NCI-H748 treated with DMSO at 0.1 percent for 48 hours (cell line): Measurements from ENCODE around the gene HPSE2.

Experiments
- DNase-seq: peaks from one replicate; lab custom pipeline; 2025; lab: John Stamatoyannopoulos, UW

Gene HPSE2

DNA sequence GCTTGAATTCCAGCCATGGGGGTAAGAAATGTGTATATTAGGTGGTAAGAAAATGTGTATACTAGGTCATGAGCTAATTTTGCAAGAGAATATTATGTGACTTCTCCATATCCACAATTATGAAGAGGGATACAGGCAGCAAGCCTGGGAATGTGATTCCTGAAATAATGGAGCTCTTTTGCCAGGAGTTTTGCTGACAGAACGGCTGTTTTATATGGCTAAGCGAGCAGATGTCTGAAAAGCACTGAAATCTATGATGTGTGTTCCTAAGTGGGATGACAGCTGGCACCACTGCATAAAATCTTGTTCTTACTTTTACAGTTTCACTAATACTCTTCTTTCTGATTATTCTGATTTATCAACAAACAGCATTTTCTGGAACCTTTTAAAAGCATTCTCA lies 402.9 kb downstream of the HPSE2 start:
- no peak for DNase-seq

DNA sequence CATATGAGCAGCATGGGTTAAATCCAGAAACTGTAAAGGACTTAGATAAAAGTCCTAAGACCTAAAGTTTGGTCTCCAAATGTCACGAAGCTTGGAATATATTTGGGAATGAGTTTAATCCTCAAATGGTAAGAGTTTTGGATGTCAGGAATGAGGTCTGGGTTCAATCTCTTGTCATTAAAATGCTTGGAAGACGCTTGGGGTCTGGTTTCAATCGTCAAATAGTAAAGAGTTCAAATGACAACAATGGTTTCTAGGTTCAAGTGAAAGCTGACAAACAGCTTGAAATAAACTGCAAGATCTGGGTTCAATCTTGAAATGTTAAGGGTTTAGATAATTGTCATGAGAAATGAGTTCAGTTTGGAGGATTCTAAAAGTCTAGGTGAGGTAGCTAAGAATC lies 403.5 kb downstream of the HPSE2 start:
- no peak for DNase-seq

DNA sequence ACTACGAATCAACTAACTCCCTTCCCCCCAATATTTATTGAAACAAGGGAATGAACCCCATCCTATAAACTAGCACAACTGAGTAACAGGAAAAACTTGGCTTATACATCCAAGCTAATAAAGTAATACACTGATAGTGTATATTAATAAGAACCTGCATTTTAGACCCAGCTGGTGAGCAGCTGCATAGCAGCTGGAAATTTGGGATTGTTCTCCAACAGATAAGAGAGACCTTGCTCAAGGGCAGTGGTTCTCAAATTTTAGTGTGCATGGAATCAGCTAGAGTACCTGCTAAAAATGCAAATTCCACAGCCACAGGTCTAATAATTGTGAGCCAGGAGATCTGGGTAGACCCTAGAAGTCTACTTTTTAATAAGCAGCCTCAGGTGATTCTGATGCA lies 404.3 kb downstream of the HPSE2 start:
- DNase-seq, result no peak

DNA sequence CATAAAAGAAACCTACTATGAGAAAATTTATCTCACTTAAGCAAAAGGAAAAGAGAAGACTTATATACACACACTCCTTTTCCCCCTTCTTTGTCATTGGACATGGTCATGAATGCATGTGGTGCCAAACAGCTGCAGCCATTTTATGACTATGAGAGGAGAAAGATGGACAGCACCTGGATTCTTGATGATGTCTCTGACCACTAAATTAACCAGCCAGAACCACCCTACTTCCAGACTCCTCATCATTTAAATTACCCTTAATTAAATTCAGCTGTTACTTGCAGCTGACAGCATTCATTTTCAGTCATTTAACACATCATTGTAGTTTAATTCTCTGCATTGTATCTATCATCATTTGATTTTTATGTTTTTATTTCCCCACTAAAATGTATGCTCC lies 409.9 kb downstream of the HPSE2 start:
- no peak for DNase-seq

DNA sequence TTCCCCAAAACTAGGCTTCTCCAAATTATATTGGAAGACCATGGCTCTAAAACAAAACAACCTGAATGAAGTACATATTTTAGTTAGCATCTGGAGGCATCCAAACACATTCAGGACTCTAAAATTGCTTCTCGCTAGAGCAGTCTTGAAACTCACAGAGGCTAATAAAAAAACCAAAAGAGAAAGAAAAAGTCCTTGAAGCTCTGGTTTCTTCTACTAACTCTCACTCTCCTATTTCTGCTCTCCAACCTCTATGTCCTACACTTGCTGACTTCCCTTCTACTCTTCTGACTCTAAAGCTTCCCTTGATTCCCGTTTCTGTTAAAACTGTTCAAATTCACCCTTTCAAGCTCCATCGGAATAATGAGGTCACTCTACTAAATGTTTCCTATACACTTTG lies 418.3 kb downstream of the HPSE2 start:
- DNase-seq, result no peak

DNA sequence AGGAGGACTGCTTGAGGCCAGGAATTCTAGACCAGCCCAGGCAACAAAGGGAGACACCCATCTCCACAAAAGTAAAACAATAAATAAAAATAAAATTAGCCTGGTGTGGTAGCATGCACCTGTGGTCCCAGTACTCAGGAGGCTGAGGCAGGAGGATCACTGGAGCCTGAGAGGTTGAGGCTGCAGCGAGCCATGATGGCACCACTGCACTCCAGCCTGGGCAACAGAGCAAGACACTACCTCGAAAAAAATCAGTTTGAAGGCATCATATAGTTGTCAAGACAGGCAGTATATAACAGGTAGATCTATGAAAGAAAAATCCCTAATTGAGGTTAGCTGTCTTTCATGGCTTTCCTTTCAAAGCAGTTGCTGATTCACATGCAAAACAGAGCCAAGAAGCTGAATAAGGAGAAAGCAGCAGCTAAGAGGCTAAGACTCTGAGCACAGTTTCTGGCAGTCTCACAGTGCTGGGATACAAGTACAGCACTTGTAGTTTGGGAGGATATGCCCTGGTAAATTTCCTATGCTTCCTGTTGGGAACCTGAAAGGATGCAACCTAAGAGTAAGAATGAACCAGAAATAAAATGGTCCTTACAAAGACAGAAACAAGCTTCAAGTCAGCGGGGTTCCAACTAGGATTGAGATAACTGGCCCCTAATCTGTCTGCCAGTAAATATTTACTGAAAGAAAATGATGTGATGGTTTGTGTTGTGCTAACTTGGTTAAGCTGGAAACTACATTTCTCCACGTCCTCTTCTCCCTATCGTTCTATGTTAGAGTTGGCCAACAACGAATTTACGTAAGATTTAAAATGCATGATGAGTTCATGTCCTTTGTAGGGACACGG lies 420.4 kb downstream of the HPSE2 start:
- DNase-seq, result no peak

DNA sequence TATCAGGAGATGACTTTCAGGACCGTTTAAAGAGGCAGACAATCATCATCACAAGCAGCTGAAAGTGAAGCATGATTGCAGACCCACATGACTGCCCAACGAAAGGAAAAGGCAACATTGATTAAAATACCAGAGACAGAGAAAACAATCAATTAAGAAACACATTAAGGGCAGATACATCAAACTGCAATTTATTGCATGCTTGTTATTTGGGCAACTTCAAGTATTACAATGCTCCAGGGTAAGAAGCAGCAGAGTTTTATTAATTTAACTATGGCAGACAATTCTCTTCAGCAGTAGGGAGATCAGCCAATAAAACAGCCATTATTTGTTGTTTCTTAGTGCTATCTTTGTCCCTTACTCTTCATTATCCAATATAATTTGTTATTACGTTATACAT lies 421.2 kb downstream of the HPSE2 start:
- DNase-seq, result no peak

DNA sequence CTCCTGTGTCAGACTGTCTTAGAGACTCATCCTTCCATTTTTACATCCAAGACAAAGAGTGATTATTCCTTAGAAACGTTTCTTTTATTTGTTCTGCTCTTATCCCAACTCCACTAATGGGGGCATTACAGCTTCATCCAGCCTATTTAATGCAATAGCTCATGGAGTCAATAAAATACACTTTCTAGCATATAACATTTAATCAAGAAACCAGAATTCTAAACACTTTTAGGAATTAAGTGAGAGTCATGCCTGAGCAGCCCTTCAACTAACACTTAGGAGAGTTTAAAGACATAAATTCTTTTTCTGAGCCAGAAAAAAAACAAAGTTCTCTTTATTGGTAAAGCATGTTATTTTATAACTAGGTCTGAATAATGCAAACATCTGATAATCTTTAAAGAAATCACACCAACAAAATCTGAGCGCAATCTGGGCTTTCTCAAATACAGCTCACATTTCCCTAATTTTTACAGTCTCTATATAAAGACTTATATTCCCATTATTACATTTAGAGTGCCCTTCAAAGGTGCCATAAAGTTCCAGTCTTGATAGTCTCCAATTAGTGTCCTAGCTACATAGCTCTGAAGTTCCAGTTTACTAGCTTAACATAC lies 427.3 kb downstream of the HPSE2 start:
- DNase-seq, result no peak

DNA sequence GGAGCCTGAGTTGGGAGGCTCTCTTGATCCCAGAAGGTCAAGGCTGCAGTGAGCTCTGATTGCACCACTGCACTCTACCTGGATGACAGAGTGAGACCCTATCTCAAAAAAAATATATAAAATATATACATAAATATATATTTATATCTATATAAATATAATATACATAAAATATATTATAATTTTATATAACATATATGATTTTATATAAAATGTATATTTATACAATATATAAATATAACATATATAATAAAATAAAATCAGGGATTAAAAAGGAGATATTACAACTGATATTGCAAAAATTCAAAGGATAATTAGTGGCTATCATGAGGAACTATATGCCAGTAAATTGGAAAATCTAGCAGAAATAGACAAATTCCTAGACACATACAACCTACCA lies 435.4 kb downstream of the HPSE2 start:
- no peak for DNase-seq

DNA sequence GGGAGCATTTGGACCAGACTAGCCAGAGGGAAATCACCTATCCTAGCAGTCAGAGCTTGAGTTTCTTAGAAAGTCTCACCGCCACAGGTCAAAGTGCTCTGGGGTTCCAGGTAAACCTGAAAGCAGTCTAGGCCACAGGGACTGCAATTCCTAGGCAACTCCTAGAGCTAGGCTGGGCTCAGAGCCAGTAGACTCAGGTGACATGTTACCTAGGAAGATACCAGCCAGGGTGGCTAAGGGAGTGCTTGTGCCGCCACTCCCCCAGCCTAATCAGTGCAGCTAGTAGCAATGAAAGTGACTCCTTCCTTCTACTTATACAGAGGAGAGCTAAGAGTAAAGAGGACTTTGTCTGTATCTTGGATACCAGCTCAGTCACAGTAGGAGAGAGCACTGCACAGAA lies 440.2 kb downstream of the HPSE2 start:
- DNase-seq, result no peak

DNA sequence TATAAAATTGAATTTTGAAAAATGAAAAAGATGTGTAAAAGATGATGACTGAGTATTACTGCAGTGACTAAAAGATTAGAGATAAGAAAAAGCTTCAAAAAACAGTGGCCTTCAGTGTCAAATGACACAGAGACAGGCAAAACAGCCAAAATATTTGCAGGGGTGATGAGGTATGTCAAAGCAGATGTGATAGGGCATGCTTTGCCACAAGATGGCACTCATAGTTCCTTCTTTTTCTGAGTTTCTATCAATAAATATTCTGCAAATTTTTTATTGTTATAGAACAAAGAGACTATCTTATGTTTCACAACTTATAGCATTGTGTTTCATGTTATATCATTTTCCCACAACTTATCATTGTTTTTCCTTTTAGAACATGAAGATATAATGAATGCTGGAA lies 444.8 kb downstream of the HPSE2 start:
- no peak for DNase-seq

DNA sequence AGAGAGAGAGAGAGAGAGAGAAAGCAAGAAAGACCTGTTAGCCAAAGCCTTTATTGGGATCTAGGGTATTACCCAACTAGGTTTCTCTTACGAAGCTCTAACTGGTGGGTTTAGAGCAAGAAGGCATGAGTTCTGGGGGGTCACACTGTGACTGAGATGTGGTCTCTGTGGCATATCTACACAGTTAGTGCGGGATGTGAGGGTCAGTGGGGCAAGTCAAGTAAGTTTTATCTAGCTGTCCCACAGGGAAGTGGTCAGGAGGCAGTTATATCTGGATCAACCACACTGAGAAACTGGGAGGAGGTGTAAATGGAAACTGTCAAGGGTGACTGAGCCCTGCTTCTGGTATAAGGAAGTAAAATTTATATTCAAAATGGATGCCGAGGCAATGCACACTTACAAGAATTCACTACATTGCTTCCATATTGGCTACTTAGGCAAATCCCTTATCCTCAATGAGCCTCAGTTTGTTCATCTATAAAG lies 457.3 kb downstream of the HPSE2 start:
- DNase-seq, result no peak

DNA sequence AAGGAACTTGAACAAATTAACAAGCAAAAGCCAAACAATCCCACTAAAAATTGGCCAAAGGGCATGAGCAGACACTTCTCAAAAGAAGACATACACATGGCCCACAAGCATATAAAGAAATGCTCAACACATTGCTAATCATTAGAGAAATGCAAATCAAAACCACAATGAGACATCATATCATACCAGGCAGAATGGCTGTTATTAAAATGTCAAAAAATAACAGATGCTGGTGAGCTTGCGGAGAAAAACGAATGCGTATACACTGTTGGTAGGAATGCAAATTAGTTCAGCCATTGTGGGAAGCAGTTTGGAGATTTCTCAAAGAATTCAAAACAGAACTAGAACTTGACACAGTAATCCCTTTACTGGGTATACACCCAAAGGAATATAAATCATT lies 477.2 kb downstream of the HPSE2 start:
- no peak for DNase-seq

DNA sequence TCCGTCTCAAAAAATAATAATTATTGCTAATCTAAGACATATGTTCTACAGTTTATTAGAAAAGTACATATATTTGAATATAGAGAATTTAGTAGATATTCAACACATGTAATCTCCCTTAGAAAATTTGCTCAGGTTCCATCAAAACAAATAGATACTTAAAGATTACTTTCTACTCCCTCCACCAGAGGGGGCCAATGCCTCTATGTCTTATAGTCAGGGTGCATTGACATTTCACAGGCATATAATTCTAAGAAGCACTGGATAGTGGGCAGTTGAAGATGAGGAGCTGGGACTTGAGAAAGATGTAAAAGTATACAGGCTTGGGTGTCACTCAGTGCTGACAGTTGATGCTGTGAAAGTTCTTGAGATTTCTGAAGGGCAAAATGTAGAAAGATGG lies 487.4 kb downstream of the HPSE2 start:
- DNase-seq, result peak; percentile 0

DNA sequence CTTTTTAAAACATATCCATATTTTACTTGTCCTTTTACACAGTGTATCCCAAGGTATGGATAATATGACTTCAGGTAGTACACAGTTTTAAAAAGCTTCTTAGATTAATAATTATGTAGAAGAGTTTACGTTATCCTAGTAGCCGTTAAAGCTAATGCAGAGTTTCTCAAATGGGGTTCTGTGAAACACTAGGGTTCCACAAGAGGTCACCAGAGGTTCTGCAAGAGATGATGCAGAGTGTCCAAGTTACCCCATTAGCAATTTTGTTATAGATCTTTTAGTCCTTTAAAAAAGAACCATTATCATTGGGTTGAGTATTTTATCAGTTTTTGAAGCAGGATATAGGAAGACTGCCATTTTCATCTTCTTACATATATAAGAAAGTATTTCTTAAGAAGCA lies 490.0 kb downstream of the HPSE2 start:
- DNase-seq, result no peak

DNA sequence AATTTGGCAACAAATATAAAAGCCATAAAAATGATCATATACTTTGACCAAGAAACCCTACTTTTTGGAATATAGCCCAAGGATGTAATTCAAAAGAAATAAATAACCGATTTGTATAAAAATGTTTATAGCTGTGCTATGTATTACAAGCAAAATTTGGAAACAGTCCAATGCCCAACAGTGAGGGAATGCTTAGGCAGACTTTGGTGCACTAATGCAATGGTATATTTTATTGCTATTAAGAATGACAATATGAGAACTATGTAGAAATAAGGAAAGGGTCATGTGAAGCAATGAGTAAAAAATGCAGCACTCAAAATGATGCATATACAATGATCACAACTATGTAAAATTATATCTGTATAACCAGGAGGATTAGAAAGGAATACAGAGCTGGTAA lies 515.1 kb downstream of the HPSE2 start:
- DNase-seq, result no peak

DNA sequence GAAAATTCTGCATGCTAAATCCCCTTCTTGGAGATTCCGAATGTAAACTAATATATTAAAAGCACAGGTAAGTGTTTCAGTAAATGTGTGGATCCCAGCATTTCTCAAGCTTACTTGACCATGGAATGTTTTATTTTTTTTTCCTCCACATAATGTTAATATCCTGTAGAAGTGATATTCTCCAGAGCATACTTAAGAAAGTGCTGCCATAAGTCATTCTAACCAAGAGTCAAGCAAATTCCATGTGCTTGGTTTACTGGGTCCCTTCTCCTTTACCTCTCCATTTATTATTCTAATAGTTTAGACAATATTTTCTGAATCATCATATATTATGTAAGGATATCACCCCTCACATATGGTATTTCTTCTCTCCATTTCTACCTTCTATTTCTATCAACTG lies 522.1 kb downstream of the HPSE2 start:
- DNase-seq, result no peak

DNA sequence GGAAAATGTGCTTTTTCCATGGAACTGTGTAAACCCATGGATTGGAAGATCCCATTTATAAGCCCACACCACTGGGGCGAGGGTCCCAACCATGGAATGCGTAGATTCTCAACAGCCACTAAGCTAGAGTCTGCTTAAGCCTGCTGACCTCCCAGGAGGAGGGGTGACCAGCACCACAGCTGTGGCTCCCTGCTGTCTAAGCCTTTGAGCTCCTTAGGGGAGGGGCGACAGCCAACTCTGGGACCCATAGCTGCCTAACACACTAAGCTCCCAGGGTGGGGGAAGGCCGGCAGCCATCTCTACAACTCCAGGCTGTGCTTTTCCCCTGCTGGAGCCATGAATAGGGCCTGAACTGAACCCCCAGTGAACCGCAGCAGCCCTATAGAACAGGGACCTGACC lies 539.1 kb downstream of the HPSE2 start:
- no peak for DNase-seq

DNA sequence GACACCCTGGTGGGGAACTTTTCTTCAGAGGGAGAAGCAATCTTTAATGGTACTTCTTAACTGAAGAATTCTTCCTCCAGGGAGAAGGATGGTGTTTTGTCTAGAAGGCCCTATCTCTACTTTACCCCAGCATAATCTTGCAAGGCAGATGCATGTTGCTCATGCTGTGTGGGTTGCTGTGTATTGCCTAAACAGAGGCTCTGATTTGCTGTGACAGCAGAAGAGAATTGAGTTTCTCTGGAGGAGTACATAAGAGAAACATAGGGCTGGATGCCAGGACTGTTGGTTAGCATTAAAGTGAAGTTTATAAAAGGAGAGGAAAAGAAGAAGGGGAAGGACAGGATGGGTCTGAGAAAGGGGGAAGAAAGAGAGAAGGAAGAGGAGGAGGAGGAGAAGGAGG lies 540.8 kb downstream of the HPSE2 start:
- no peak for DNase-seq

DNA sequence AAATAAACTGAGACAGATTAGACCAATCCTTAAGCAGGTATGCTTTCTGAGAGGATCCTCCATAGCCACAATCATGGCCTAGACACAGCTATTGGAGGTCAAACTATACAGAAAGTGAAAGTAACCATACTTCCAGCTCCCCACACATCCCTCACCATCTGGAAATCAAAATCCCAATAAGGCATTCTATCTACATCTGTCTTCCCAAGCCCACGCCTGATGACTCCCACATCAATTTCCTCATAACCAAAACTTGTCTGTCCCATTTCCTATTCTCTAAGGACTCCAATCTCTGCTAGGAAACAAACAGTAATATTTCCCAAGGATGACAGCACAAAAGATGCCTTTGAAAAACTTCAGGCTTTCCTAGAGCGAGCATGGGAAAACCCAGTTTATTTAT lies 541.6 kb downstream of the HPSE2 start:
- no peak for DNase-seq

DNA sequence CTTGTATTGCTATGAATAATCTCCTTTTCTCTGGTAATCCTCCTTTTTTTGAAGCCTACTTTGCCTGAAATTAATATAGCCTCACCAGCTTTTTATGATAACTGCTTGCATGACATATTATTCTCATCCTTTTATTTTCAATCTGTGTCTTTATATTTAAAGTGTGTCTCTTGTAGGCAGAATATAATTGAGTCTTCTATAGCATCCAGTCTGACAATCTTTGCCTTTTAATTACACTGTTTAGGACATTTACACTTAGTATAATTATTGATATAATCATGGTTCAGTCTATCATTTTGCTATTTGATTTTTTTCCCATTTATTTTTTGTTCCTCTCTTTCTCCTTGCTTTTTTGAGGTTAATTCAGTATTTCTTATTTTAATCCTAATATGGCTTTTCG lies 548.0 kb downstream of the HPSE2 start:
- no peak for DNase-seq

DNA sequence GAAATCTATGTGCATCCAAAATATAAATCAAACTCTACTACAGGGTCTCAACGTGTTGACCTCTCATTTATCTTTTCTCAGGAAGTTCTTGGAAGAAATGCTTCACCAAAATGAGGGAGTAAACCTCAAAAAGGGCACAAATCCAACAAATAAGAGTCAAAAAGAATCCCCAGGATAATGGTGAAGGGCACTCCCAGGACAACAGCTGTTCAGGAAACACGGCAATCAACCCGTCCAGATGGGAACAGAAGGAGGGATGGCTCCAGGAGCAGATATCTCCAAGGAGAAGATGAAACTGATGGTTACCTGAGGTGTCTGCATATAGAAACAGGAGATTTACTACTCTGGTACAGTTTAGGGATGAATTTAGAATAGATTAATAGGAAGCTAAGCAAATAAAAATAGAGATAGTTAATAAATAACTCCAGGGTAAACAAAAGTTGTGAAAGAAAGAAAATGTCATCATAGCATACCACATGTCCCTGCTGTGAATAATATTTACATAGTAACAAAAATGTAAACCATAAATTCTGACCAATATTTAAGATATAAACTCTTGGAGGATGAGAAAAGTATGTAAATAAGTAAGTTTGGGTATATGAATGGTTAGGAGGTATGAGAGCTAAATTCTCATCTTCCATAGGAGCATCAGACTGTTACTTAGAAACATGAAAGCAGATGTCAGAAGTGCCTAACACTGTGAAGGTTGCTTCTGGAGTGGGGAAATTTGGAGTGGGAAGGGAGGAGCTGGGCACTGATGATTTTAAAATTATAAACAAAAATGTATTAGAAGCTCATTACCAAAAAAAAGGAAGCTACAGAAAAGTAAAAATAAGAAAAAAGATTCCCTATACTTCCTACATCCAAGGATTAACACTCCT lies 551.4 kb downstream of the HPSE2 start:
- DNase-seq, result no peak

DNA sequence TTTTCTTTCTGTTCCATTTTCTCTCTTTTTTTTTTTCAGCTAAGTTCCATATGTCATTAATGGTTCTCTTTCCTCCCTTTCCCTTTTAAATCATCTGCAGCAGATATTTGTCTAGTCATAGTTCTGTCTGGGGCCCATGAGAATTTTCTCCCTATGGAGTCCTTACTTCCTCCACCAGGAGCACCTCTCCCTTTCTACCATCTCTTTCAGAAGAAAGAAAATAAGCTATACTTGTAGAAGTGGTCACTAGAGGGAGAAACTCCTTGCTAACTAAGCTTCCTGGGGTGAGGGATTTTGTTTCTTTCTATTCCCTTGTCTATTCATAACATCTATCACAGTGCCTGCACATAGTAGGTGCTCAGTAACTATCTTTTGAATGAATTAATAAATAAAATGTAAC lies 558.8 kb downstream of the HPSE2 start:
- no peak for DNase-seq
